ENCODE measurements around the gene CDC73.

GRCh38 chr1:193156822-193157142 lies 35.0 kb downstream of the CDC73 start:
- TF ChIP-seq POLR2A (IDR thresholded peaks at IDR 0.05), result no peak
- TF ChIP-seq, protein P1, sequence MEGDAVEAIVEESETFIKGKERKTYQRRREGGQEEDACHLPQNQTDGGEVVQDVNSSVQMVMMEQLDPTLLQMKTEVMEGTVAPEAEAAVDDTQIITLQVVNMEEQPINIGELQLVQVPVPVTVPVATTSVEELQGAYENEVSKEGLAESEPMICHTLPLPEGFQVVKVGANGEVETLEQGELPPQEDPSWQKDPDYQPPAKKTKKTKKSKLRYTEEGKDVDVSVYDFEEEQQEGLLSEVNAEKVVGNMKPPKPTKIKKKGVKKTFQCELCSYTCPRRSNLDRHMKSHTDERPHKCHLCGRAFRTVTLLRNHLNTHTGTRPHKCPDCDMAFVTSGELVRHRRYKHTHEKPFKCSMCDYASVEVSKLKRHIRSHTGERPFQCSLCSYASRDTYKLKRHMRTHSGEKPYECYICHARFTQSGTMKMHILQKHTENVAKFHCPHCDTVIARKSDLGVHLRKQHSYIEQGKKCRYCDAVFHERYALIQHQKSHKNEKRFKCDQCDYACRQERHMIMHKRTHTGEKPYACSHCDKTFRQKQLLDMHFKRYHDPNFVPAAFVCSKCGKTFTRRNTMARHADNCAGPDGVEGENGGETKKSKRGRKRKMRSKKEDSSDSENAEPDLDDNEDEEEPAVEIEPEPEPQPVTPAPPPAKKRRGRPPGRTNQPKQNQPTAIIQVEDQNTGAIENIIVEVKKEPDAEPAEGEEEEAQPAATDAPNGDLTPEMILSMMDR (IDR thresholded peaks at IDR 0.05), result no peak
